Measurements from ENCODE around the gene RHOBTB3.

The RHOBTB3 gene

DNA sequence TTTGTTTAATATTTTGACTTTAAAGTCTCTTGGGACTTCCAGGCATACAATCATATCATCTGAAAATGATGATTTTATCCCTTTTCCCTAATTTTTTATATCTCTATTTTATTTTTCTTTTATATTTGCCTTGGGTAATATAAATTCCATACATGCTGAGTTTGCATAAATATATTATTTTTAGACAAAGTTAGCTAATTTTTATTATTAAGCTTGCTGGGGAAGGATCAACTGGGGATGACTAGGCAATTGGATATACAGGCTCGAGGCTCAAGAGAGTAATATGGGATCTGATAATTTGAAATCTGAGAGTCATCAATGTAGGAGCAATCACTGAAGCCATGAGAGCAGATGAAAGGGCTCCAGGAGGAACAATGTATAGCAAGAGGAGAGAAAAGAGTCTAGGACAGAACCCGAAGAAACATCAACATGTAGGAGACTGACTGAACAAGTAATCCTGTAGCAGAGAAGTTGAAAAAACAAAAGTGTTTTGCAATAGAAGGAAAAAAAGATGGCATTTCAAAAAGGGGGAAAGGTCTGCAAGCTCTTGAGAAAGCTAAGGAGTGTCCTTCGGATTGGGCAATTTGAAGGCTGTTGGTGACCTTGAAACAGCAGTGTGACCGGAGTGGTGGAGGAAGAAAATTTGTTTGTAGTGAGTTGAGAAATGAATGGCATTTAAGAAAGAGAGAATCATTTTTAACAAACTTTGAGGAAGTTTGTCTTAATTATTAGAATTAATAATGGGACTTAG is 17.0 kb upstream of the RHOBTB3 start:
- DNase-seq (ENCODE audit: low spot score) = no peak

DNA sequence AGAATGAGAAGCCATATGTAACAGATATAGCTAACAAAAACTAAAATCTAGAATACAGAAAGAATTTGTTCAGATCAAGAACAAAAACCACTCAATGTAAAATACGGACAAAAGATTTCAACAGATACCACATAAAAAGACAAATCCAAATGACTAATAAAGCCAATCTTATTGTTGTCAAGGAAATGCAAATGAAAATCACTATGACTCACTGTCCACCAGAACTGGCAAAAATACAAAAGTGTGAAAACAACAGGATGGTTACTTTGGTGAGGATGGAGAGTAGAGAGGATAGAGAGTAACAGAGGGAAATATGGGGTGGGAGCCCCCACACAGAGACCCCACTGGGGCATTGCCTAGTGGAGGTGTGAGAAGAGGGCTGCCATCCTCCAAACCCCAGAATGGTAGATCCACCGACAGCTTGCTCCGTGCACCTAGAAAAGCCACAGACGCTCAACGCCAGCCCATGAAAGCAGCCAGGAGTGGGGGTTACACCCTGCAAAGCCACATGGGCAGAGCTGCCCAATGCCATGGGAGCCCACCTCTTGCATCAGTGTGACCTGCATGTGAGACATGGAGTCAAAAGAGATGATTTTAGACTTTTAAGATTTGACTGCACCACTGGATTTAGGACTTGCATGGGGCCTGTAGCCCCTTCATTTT is 15.2 kb upstream of the RHOBTB3 start:
- no peak for DNase-seq (ENCODE audit: low spot score)

DNA sequence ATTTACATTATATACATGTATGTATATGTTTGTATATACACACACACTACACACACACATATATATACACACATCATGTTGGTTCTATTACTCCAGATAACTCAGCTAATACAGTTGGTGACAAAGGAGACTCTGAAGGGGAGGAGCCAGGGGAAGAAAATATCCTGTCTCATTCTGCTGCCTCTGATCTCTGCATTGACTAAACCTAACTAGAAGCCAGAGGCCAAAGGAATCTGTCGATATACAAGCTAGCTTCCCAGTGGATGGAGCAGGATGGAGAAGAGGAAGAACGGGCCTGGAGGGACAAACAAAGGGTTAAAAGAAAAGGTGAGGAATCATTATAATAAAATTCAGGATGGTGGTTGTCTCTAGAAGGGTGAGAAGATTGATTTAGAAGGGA is 13.7 kb upstream of the RHOBTB3 start:
- DNase-seq (ENCODE audit: low spot score) = no peak

DNA sequence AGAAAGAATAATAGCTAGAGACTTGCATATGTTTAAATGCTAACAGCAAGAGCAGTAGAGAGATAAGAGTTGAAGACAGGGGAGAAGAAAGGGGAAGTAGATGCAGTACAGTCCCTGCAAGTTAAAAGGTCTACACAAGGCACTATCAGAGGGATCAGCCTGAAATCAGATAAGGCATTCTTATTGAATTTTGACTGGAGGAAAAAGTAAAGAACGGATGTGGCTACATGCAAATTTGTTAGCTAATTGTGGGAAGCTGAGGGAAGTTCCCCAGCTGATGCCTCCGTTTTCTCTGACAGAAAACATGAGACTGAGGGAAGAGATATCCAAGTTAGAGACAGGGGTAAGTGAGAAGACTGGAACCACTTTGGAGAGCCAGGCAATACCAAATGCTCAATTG is 12.9 kb upstream of the RHOBTB3 start:
- DNase-seq (ENCODE audit: low spot score) = no peak

DNA sequence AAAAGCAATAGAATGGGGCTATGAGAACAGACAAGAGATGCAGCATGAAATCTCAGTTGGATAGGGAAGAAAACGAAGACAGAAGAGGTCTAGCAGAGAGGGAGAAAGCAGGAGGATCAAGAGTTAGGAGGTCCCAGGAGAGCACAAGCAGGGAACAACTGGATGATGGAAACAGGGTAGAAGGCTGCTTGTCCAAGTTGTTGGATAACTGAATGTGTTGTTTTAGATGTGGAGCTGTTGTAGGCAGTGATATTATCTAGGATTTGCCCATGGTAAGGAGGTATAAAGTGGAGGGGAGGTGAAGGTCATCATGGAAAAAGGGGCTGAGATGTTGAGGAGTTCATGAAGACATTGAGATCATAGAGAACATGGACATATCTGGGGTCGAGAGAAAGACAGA is 12.4 kb upstream of the RHOBTB3 start:
- DNase-seq (ENCODE audit: low spot score) = no peak

DNA sequence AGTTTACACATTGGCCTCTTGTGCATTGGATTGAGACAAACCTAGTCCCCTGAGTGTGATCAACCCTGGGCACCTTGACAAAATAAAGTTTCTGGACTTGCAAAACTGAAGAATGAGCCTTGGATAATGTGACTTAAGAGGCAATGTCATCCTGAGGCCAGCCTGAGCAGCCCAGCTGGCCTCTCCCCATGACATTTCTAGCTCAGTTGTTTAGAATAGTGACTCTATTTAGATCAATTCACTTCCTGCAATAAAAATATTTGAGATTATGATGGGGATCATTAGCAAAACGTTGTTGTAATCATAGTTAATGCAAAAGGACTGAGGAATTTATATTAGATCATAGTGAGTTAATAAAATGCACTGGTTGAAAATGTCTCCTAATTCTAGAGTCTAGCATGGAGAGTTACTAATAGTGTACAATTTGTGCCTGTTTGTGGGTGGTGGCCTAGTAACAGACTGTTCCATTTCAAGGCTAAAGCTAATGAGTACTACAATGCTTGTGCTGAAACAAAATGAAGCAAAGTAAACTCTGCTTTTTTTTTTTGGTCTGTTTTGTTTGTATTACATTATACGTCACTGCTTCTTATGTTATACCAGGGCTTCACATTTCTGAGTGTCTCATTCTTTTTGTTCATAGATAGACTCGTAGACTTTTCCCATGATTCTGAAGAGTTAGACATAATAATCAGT is 10.9 kb upstream of the RHOBTB3 start:
- no peak for DNase-seq (ENCODE audit: low spot score)

DNA sequence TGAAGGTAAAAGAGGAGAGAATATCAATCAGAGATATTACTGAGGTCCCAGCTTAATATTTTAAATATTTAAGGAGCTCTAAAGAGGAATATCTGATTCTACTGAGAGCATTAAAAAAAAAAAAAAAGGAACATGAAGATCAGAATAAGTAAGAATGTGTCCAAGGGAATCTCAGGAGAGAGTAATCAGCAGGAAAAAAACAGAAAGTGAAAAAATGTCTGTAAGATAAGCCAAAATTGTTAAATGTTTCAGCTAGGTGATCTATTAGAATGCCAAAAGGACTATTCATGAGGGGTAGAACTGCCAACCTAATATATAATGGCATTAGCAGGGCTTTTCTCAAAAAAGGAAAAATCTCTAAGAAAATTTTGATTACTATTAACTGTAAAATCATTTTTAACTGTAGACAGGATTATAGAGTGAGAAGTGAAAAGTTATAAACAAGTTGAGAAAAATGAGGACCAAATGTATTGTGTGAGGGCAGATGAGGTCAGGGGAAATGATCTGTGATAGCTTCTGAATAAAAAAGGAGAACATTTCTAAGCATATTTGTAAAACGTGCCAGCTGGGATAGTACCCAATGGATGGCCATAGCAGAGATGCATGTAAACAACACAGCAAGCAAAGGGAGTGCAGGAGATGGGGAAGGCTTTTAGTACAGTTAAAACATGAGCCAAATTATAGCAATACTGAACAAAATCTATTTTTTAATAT is 9.4 kb upstream of the RHOBTB3 start:
- no peak for DNase-seq (ENCODE audit: low spot score)

DNA sequence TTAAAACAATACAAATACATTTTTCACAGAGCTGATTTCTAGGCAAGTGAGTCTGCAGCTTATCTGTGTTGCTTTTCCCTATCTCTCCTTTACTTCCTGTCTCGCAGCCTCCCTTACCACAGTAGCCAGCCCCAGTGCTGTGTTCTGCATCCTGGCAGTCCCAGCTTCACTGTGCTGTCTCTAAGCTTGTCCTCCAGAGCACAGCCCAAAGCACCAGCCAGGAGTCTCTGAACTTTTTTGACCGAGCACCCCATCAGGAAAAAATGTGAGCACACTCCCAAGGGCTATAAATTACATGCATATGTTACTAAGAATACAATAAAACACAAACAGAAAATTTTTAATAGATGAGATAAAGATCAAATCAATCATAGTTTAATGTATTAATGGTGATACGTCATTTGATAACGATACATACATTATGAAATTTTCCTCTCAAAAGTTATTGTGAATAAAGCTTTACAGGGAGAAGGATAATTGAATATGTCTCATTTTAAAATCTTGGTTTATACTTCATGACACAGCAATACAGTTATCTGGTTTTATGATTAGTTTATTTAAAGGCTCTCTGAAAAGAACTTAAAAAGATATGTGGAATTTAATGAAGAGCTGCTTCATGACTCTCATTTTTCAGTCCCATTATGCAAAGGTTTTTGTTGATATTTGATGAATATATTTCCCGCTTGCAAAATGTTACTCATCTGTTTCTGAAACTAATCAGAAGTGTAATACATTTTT is 7.3 kb upstream of the RHOBTB3 start:
- no peak for DNase-seq (ENCODE audit: low spot score)

DNA sequence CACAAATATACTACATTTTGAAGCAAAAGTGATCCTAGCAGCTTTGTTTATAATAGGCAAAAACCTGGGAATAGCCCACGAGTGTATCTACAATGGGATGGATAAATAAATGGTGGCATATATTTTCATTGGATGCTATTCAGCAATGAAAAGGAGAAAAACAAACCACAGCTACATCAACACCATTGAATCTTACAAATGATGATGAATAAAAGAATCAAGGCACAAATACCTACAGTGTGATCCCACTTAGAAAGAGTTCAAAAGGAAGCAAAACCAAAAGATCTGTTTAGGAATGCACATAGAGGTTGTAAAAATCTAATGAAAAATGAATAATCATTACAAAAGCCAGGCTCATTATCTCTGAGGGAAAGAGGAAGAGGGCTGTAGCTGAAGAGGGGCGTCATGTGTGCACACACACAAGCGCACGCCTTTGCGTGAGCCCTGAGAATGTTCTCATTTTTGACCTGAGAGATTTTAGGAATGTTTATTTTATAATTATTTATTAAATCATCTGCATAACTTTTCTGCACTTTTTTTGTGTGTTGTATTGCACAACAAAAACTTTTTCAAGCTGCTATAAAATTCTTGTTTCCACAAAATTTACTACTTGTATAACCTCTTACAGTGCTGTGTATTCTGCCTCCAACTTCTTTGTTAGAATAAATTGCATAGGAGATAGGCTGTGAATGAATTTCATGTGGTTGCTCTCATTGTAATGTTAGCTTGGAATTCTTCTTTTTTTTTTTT is 5.9 kb upstream of the RHOBTB3 start:
- no peak for DNase-seq (ENCODE audit: low spot score)

DNA sequence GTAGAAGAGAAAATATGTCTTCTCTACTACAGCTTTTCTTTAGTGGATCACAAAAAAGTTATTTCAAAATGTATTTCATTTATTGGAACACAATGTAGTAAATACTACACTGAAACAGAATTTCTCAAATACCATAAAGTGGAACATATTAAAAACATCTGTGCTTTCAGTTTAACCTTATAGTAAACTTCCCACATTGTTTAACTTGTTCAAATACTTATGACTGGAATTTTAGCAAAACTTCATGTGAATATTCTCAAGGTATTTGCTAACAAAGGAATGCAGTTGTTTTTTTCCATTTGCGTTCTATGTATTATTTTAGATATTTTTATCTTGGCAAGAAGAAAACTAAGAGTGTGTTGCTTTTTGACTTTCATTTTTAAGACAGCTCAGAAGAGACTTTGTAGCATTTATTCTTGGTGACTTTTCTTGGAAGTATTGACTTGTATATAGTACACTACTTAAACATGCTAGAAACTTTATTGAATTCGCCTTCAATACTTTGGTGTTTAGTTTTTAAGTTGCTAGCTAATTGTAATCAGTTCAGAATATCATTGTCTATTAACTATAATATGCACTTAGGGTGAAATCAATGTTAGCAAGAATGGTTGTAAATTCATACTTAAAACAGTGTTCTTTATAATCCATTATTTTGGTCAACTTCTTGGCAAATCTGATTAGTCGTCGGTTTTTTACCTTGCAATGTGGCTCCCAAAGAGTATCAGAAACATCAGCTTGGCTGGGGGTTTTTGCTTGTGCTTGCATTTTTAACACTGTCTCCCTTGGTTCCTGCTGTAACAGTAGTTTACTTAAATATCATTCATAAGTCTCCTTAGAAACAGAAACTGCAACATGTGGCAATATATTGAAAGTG is 5.0 kb upstream of the RHOBTB3 start:
- DNase-seq (ENCODE audit: low spot score) = no peak

DNA sequence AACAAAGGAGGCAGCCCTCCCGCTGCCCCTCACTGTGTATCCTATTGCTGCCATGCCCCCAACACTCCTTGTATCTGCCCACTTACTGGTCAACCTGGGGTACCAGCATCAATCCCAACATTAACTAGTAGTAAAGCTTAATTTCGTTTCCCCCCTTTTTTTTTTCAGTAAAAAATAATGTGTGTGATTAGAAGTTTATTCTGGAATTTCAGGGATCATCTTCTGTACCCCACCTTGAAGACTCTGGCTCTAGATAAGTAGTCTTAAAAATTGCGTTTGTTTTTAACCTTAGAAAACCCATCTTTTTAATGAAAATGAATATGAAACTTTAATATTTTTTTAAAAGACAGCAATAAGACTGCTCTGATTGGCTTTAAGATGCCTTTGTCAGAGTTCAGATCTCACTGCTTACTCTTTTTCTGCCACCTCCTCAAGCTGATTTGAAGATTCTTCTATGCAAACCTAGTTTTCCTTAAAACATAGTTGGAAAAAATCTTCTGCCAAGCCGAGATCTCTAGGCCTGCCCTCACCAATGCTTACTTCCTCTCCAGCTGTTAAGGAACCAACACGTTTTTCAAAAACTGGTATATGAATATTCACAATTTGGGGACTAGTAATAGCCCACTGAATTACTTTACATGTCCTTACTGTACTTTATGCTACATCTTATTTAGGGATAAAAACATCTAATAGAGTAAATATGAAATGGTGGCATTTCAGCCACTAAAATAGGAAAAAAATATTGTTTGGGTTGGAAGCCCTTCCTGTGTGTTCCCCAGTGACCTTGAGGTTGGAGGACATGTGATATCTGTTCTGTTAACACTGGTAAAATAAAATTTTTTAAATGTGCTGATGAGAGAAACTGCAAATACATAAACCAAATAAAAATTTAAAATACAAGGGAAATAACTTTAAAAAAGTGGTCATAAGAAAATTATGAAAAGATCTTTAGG is 4.0 kb upstream of the RHOBTB3 start:
- no peak for DNase-seq (ENCODE audit: low spot score)

DNA sequence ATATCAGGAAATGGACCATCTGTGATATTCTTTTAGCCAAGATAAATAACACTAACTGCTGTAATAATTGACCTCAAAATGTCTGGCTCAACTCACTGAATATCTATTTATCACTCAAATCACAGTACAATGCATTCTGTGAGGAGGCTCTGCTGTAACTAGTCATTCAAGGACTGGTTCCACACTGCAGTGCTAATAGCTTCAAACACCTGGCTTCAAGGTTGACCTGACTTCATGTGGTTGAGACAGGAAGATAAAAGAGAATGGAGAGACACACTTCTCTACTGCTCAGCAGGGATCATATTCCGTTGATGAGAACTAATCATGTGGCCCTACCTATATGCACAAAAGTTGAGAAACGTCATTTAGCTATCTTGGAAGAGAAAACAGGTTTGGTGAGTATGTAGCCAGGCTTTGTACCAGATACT is 3.4 kb upstream of the RHOBTB3 start:
- no peak for DNase-seq (ENCODE audit: low spot score)

DNA sequence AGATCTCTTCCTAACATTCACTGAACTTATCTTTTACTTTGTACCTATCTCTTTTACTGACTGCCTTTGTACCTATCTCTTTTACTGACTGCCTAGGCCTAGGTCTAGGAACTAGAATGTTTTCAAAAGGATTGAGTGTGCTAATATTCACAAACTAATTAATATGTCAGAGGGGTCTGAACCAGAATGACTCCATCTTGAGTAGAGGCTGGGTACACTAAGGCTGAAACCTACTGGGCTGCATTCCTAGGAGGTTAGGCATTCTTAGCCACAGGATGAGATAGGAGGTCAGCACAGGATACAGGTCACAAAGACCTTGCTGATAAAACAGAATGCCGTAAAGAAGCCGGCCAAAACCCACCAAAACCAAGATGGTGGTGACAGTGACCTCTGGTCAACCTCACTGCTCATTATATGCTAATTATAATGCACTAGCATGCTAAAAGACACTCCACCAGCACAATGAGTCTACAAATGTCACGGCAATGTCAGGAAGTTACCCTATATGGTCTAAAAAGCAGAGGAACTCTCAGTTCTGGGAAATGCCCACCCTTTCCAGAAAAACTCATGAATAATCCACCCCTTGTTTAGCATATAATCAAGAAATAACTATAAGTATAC is 2.5 kb upstream of the RHOBTB3 start:
- no peak for DNase-seq (ENCODE audit: low spot score)

DNA sequence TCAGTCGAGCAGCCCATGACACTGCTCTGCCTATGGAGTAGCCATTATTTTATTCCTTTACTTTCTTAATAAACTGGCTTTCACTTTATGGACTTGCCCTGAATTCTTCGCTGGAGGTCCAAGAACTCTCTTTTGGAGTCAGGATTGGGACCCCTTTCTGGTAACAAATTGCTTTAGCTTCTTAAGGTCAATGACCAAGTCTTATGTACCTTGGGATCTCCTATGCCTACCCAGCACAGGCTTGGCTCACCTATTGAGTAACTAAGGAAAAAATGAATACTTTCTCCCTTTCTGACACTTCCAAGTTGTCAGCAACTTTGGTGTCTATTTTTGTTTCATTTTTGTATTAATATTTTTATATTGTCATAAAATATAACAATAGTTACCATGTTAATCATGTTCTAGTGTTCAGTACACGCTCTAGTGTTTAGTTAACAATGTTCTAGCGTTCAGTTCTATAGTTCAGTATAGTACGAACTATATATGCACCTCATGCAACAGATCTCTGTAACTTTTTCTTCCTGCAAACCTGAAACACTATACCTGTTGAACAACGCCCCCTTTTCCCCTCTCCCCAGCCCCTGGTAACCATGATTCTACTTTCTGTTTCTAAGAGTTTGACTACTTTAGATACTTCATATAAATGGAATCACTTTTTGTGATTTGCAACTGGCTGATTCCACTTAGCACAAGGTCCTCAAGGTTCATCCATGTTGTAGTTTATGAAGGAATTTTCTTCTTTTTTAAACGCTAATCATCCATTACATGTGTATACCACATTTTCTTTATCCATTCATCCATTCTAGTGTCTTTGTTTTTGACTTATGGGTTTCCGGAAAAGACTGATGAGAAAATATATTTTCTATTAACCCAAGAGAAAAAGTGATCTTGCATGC is 1.8 kb upstream of the RHOBTB3 start:
- DNase-seq (ENCODE audit: low spot score) = no peak

DNA sequence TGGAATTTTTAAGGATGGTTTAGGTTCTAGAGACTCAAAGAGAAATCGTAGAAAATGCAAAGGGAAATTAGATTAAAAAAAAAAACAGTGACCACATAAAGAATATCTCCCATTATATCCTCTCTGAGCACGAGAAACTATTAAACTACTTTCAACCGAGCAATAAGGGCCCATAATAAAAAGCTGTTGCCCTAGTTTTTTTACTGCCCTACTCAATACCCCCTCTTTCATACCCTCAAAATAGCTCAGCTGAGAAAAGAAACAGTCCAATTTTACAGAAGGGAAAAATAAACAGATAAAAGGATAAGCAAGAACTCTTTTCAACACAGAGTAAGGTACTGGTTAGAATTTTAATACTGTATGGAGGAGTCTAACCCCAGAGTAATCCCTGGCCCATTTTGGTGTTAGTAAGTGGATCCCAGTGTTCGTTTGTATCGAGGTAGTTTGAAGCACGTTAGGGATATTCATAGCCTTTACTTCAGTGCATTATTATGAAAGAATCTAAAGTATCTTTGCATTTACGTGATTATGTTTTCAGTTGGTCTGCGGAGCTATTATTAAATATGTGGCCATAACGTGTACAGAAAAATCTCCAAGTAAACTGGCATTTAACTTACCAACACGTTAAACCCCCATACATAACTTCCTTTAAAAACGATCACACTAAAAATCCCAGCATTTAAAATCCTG is 980 bp upstream of the RHOBTB3 start:
- peak; percentile 56 for DNase-seq (ENCODE audit: low spot score)
